Stimulated activated CD8-positive, alpha-beta memory T cell treated with anti-CD3 and anti-CD28 coated beads, Interleukin-7, amount 100 ng/mL, for 24 hours (primary cell): ENCODE measurements around the gene IMP4.

Experiments used
- DNase-seq: peaks from one replicate; pipeline ENCODE4 v3.0.0-alpha.2; 2020; ENCODE audit warnings: low read depth

IMP4 gene

GRCh38 chr2:130357864-130358263, 15.2 kb downstream of the IMP4 start:
- DNase-seq, result no peak

GRCh38 chr2:130358420-130359350, 16.0 kb downstream of the IMP4 start:
- DNase-seq, result no peak

GRCh38 chr2:130359466-130359865, 16.8 kb downstream of the IMP4 start:
- no peak for DNase-seq

- DNase-seq, result no peak
Observed at GRCh38 chr2:130363479-130363878, 20.8 kb downstream of the IMP4 start.

- DNase-seq, result no peak
Observed at GRCh38 chr2:130365075-130365474, 22.4 kb downstream of the IMP4 start.

- DNase-seq, result no peak
Observed at GRCh38 chr2:130365963-130366362, 23.3 kb downstream of the IMP4 start.

GRCh38 chr2:130366720-130367119, 24.0 kb downstream of the IMP4 start:
- no peak for DNase-seq

- no peak for DNase-seq
Observed at GRCh38 chr2:130368786-130369185, 26.1 kb downstream of the IMP4 start.

GRCh38 chr2:130369311-130369964, 26.7 kb downstream of the IMP4 start:
- DNase-seq, result no peak

GRCh38 chr2:130369965-130370341, 27.3 kb downstream of the IMP4 start:
- no peak for DNase-seq

GRCh38 chr2:130370490-130370889, 27.8 kb downstream of the IMP4 start:
- no peak for DNase-seq

- DNase-seq, result no peak
Observed at GRCh38 chr2:130371723-130372054, 29.0 kb downstream of the IMP4 start.

GRCh38 chr2:130372055-130372832, 29.5 kb downstream of the IMP4 start:
- peak; percentile 55 for DNase-seq

GRCh38 chr2:130372833-130373807, 30.4 kb downstream of the IMP4 start:
- DNase-seq, result no peak

GRCh38 chr2:130373808-130374365, 31.2 kb downstream of the IMP4 start:
- DNase-seq, result no peak

- no peak for DNase-seq
Observed at GRCh38 chr2:130374587-130375290, 32.0 kb downstream of the IMP4 start.

- DNase-seq, result no peak
Observed at GRCh38 chr2:130375291-130376266, 32.9 kb downstream of the IMP4 start.

GRCh38 chr2:130376433-130377293, 34.0 kb downstream of the IMP4 start:
- DNase-seq, result no peak
